Right ventricle myocardium inferior (tissue), 1 donor: ENCODE results near the gene ZMYND8. TPM values are rescaled to one million over a fixed set of nuclear protein-coding genes. Genes with fewer than 3 reads are reported as not detected.
A peak's percentile ranks its signal among the peaks of the same experiment; 100 is the strongest.
"Not testable (repeated sequence)": the region's sequence is repeated elsewhere in the genome, so short reads cannot be mapped to it uniquely, and the experiment has no call there.

Source experiments
- ATAC-seq: fragments of 200-7000 bp; cut with Tn5 transposase; one replicate; pipeline ENCODE4 v1.9.1; 2020; ENCODE audit warnings: mild to moderate bottlenecking, moderate library complexity
- DNase-seq: peaks from one replicate; pipeline ENCODE4 v3.0.0; 2021; ENCODE audit errors: missing footprints
- intact Hi-C: fragments of 100-400 bp; cut with DNase I; formaldehyde crosslinking; loops from one replicate; pipeline ENCODE4 v1.11.0; 2022
- total RNA-seq: library from RNA; stranded (reverse); fragmentation: NEBNext Ultra II Directional; extraction: Animal tissue kit (Norgen Biotek cat#: 25700); gene quantifications from one replicate; pipeline ENCODE4 v1.2.1, GENCODE V29; 2021
- donor health status: DM: no; HTN: yes; CAD: no; lungs with severe emphysema.

Gene ZMYND8
- total RNA-seq, 1 donor from 2014 or later: 36.1 TPM

DNA sequence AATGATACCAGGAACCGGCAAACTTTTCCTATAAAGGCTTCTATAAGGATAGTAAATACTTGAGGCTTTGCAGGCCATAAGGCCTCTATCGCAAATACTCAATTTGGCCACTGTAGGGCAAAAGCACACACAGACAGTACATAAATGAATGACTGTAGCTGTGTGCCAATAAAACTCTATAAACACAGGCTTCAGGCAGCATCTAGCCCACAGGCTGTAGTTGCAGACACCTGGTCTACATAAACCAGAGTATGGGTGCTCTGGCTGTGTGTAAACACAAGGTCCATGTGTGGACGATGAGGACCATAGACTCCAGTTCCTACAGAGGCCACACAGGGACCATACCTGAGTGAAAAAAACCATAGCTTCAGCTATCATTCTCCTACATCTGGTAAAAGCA, 52.2 kb downstream of the ZMYND8 start:
- ATAC-seq: no peak
- DNase-seq: no peak
- intact Hi-C loops: no loop called here

DNA sequence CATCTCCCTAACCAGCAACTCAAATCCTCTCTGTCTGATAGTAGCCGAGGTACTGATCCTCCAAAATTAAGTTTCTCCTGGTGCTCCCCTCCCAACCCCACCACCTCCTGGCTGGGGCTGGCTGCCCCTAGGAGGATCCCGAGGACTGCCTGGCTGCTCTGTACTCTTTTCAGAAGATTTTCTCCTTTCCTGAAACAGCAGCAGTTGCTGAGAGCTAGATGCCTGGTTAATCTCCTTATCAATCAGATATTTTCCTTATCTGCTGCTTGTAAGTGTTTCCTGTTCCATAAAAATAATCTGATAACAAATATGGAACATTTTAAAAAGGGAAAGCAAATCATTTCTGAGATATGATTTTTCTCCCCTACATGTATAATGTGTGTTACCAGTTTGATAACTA, 52.8 kb downstream of the ZMYND8 start:
- DNase-seq (no peak), ATAC-seq (no peak)
- intact Hi-C loops: no loop called here

DNA sequence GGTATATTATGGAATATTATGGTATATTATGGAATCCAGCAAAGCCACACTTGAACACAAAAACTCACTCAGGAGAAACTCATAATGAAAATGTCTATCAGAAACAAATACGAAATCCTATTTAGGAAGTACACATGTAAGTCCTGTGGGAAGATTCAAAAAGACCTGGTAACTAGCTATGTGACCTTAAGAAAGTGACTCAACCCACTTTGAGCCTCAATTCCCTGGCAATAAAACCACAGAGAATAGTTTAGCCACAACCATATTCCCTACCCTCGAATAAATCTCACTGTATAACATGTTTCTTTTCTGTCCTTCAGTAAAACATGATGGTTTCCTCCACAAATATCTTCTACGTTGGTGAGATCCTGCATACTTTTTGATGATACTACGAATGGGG, 56.4 kb downstream of the ZMYND8 start:
- no peak for ATAC-seq
- intact Hi-C loops: no loop called here

DNA sequence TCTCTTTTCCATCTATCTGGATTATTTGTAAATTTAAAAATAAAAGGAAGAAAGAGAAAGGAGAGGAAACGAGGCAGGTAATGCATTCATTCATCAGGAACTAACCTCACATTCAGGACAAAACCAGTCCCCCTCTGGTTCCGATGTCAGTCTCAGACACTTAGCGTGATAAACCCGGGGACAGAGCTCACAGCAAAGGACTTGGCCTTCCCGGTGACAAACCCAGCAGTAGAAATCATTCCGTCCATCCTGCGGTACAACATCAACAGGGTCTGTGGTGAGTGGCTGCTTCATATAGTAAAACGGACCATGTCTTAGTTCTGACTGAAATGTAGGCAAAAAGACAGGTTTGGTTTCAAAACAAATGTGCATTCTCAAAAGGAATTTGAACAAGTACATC, 57.9 kb downstream of the ZMYND8 start:
- intact Hi-C loops: loop anchor here (5.0 kb wide), 1 partner anchor 84 kb away; no protein-coding TSS in a partner anchor
- no peak for DNase-seq
- ATAC-seq: no peak

More for the DNA sequence above, 56.4 kb downstream of the ZMYND8 start:
- DNase-seq: no peak

DNA sequence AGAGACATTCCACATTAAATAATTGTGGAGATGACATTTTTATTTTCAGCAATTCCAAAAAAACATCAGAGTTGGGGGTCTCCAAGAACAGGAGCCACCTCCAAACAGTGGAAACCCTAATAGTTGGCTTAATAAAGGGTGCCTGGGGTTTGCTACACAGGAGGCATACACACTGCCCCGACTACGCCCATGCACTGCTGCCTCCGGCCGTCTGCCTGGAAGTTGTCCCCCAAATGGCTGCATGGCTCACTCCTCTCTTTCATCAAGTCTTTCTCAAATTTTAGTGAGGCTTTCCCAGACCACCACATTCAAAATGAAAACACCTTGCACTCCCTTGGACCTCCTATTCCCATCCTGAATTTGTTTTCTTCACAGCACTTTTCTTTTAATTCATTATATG, 58.8 kb downstream of the ZMYND8 start:
- DNase-seq: no peak
- intact Hi-C loops: loop anchor here (5.0 kb wide), 1 partner anchor 85 kb away; no protein-coding TSS in a partner anchor
- no peak for ATAC-seq

DNA sequence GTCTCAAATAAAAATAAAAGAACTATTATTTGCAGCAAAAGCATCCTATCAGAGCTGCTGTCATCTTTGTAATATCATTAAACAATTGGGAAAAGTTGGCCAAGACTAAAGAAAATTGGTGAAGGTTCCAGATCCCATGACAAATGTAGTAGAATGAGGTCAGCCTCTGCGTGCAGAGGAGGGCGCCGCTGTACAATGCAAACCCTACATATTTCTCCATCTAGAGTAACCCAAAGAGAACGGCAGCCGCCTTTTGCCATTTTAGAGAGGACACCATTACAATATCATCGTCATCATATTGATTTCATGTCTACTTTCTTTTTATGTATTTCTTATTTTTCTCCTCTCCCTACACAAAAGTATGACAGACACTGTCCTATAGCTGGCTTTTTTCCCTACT, 59.5 kb downstream of the ZMYND8 start:
- peak; percentile 62 for ATAC-seq
- no peak for DNase-seq
- intact Hi-C loops: loop anchor here (5.0 kb wide), 1 partner anchor 85 kb away; no protein-coding TSS in a partner anchor

DNA sequence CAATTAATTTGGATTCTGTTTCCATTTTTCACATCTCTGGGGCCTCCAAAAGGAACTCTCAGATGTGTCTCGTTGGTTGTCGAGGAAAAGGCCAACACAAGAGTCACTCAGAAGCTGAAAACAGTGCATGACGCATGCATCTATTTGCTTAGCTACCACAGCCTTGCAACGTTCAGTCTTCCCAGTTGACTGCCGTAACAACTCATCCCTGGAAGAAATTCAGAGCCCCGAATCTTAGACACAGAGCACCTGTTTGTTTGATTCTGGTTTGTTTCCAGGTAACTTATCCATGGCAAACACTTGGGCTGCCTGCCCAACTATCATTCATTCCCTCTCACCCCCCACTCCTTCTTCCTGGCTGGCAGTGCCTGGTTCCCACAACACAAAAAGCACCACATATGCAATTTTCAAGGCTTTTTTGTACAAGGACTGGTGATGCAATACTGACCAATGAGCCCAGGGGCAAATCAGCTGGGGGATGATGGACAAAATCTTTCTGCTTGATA, 60.5 kb downstream of the ZMYND8 start:
- intact Hi-C loops: loop anchor here (5.0 kb wide), 1 partner anchor 86 kb away; no protein-coding TSS in a partner anchor
- ATAC-seq (peak; percentile 60), DNase-seq (no peak)

DNA sequence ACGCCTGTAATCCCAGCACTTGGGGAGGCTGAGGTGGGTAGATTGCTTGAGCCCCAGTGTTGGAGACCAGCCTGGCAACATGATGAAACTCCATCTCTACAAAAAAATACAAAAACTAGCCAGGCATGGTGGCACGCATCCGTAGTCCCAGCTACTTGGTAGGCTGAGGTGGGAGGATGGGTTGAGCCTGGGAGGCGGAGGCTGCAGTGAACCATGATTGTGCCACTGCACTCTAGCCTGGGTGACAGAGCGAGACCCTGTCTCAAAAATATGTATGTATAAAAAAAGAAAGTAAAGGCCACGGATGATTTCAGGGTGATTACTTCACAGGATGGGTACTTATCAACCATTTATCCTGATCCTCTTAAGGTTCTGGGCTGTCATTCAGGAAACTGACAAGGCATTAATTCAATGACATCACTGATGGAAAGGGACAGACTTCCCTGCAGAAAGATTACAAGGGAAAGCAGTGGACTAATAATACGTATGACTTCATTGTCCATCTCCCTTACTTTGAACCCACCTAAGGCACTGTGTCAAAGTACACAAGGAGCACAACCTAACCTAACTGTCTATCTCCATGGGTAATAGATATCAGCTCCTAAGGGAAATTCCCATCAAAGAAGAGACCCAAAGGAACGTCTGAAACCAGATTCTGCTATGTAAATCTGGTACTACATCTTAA, 61.2 kb downstream of the ZMYND8 start:
- no peak for DNase-seq
- no peak for ATAC-seq
- intact Hi-C loops: loop anchor here (5.0 kb wide), 1 partner anchor 87 kb away; no protein-coding TSS in a partner anchor

DNA sequence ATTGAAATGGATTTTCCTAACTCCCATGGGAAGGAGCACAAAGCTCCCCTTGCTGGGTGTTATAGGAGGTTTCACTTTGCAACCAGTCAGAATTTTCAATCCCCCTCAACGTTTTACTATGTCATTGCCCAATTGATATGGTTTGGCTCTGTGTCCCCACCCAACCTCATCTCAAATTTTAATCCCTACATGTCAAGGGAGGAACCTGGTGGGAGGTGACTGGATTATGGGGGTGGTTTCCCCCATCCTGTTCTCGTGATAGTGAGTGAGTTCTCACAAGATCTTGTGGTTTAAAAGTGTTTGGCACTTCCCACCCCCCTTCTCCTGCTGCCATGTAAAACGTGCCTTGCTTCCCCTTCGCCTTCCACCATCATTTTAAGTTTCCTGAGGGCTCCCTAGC, 62.9 kb downstream of the ZMYND8 start:
- intact Hi-C loops: no loop called here
- DNase-seq: no peak
- ATAC-seq: no peak

DNA sequence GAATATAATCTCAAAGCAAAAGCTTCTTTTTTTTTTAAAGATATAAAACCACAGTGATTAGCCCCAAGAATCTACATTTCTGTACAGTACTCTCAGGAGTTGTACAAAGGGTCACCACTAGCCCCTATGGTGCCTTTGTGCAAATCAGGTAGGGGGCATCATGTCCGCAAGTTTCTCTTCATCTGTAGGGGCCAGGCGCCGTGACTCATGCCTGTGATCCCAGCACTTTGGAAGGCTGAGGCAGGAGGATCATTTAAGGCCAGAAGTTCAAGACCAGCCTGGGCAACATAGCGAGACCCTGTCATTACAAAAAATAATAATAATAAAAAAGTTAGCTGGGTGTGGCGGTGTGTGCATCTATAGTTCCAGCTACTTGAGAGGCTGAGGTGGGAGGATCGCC, 63.9 kb downstream of the ZMYND8 start:
- DNase-seq (no peak), ATAC-seq (no peak)
- intact Hi-C loops: no loop called here

DNA sequence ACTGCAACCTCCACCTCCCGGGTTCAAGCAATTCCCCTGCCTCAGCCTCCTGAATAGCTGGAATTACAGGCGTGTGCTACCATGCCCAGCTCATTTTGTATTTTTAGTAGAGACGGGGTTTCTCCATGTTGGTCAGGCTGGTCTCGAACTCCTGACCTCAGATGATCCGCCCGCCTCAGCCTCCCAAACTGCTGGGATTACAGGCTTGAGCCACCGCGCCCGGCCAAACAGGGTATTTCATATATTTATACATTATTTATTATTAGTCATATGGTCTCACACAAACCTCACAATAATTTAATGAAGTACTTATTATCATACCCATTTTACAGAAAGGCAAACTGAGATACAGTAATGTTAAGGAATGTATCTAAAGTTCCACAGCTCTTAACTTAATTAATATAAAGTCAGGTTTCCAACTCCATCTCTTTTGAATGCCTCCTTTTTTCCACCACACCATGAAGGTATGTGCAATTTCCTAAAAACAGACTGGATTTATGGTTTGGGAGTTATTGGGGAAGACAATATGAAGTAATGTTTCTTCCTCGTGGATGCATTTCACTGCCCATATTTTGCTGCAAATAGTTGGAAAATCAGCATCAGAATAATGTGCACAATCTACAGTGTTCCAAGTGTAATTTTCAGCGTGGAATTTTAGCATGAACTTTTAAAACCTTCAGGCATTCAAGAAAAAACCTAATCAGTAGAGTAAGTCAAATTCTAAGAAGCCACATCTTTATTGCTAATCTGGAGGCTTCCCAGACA, 65.7 kb downstream of the ZMYND8 start:
- intact Hi-C loops: no loop called here
- ATAC-seq (no peak), DNase-seq (no peak)

DNA sequence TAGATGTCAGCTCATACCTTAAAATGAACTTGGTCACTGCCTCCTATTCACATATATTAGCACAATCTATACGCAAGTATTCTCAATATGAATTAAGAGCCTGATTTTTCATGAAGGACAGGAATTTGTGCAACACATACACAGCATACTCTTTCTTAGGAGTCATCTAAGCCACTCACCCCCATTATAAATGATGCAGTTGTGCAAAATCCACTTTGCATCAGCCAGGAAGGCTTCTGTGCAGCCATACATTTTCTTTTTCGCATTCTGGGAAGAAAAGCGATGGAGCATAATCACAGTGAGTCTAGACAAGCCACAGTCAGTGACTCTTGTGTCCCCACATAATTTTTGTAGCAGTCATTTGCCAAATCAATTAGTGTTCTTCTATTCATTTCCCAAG, 66.5 kb downstream of the ZMYND8 start:
- intact Hi-C loops: no loop called here
- ATAC-seq (no peak), DNase-seq (no peak)

DNA sequence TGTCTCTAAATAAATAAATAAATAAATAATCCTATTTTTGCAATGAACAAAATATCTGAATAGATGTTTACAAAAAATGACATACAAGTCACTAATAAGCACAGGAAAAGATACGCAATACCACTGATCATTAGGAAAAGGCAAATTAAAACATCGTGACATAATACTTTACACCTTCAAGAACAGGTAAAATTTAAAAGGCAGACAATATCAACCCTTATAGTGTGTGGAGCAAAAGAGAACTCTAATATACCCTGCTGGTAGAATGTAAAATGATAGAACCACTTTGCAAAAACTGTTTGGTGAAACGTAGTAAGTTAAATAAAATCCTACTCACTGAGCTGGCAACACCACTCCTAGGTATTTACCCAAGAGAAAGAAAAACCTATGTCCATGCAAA, 67.4 kb downstream of the ZMYND8 start:
- intact Hi-C loops: no loop called here
- ATAC-seq: no peak
- DNase-seq: no peak

DNA sequence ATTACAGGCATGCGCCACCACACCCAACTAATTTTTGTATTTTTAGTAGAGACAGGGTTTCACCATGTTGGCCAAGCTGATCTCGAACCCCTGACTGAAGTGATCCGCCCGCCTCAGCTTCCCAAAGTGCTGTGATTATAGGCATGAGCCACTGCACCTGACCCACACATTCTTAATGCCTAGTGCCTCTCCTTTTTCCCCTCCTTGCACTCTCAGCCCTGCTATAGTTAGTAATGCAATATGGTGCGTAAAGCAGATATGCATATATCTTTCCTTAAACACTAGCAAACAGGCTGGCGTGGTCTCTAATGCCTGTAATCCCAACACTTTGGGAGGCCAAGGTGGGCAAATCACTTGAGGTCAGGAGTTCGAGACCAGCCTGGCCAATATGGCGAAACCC, 68.0 kb downstream of the ZMYND8 start:
- ATAC-seq, intact Hi-C loops, DNase-seq: not testable (repeated sequence)

DNA sequence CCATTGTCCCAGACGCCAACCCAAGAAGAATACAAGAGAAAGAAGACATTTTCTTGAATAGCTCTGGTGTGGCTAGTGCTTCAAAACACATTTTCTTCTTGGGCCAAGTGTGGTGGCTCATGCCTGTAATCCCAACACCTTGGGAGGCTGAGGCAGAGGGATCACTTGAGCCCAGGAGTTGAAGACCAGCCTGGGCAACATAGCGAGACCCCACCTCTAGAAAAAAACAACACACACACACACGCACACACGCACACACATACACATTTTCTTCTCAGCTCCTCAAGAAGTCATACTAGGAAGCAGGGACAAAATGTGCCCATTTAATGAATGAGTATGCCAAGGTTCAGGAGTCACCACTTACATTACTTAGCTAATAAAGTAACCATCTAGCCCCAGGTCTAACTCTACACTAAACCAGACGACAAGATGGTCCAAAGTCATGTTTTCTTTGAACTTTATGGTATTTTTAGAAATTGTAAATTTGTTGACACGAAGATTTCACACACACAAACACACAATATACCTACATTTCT, 68.8 kb downstream of the ZMYND8 start:
- intact Hi-C loops: no loop called here
- no peak for ATAC-seq
- DNase-seq: no peak

DNA sequence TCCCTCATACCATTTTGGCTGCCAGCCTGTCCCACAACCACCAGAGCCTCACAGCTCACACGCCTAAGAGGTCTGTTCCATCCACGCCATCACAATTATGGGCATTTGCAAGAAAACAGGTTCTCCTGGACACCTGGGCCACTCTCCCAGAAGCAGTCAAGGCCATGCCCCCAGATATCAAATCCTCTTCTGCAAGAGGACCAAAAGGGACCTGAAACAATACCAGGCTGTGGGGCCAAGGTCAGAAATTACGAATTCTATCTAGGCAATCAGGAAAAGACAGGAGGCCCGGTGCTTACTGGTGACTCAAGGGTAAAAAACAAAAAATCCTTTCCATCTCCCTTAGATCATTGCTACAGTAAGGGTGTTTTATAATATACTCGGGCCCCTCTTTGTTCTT, 69.8 kb downstream of the ZMYND8 start:
- DNase-seq (no peak), ATAC-seq (no peak)
- intact Hi-C loops: no loop called here

DNA sequence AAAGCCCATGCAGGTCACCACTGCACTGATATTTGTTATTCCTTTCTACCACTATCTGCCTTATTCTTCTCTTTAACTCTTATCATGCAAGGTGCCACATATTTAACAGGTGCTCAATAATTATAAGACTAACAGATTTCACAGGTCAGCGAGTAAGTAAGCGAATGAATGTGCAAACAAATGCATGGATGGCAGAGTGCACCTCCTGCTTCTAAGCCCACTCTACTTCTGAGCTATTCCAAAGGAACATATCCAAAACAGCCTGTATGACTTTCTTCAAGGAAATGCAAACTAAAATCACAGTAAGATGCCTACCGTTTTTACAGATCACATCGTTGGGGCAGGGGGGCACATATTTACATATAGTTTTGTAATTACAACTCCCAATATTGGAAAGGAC, 71.3 kb downstream of the ZMYND8 start:
- DNase-seq (no peak), ATAC-seq (no peak)
- intact Hi-C loops: no loop called here

DNA sequence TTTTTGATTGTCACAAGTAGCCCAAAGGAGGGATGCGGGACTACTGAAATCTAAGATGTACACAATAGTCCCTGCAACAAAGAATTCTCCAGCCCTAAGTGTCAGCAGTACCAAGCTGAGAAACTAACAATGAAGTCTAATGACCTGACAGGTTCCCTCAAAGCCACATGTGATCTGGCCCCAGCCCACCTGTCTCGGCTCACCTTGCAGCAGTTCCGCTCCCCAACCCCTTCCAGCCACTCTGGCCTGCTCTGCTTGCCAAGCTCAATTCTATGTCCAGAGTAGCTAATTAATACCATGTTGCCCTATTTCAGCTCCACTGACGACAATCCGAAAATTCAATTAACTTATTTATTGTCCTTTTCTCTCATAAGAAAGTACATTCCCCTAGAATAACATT, 72.1 kb downstream of the ZMYND8 start:
- DNase-seq (no peak), ATAC-seq (no peak)
- intact Hi-C loops: no loop called here

DNA sequence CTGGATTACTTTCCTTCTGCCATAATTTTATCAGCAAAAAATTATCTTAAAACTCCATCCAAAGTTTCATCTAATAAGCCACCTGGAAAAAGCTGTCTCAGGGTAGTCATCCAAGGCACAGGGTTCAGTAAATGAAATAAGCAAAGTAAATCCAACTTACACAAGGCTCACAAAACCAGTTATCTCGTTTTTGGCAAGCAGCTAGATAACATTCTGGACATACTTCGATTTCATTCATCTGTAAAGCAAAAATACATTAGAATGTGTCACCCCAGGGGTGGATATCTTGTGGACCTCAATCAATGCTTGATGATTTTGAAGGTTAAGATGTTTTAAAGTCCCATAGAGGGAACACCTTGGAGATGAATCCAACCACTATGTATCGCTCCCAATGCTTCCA, 73.1 kb downstream of the ZMYND8 start:
- intact Hi-C loops: no loop called here
- DNase-seq (no peak), ATAC-seq (no peak)

DNA sequence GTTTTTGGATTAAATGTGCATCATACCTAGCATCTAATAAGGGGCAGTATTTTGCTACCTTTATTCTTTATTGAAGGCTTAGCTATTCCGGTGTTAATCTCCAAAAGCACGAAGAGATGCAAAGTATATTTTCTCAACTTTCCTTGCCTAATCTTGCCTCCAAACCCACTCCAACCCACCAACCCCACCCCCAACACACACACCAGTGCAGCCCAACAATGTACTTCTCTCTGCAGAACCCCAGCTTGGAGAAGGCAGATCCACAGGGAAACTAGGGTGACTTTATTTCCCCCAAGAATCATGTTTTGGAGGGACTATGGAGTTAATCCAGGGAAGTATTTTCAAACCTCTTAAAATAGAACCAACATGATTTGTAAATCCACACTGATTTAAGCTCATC, 73.6 kb downstream of the ZMYND8 start:
- intact Hi-C loops: no loop called here
- DNase-seq (no peak), ATAC-seq (no peak)
